PFSK-1 (cell line): ENCODE measurements around the gene CYP26B1.

Experiments
- FOXP2 ChIP-seq: optimal IDR thresholded peaks from 2 replicates; pipeline ENCODE3; 2011; ENCODE audit warnings: borderline replicate concordance, control low read depth, inconsistent platforms; ENCODE audit not compliant: insufficient read depth; ENCODE audit errors: extremely low read length, extremely low read depth
- POLR2AphosphoS5 ChIP-seq: IDR thresholded peaks from 2 replicates; pipeline ENCODE4 v1.6.1; 2012; ENCODE audit warnings: low read depth, mild to moderate bottlenecking, control low read depth, low read length, moderate library complexity
- REST ChIP-seq, 2 experiments: IDR thresholded peaks; 2 replicates each; pipeline versions ENCODE4 v1.6.1 to v1.8.0; 2011 to 2012; ENCODE audit warnings: low read depth in 2 of 2, low read length in 2 of 2, control low read depth in 1 of 2, inconsistent platforms in 1 of 2, mild to moderate bottlenecking in 1 of 2, moderate library complexity in 1 of 2; ENCODE audit not compliant: insufficient read depth in 1 of 2
- SIN3A ChIP-seq: IDR thresholded peaks from 2 replicates; pipeline ENCODE4 v1.6.1; 2012; ENCODE audit warnings: mild to moderate bottlenecking, low read length, moderate library complexity, borderline replicate concordance; ENCODE audit not compliant: insufficient read depth
- TAF1 ChIP-seq: IDR thresholded peaks from 2 replicates; pipeline ENCODE4 v1.6.1; 2012; ENCODE audit warnings: low read length, control low read depth, borderline replicate concordance; ENCODE audit not compliant: insufficient read depth

Gene CYP26B1

GRCh38 chr2:72183016-72183415 is 35.4 kb upstream of the CYP26B1 start:
- TF ChIP-seq POLR2AphosphoS5 (no peak), REST (IDR thresholded peaks at IDR 0.05; ENCODE audit: insufficient read depth in 1 of 2, low read depth in 2 of 2, low read length in 2 of 2) (no peak), SIN3A (no peak), TAF1 (no peak), FOXP2 (no peak)

- TF ChIP-seq REST (IDR thresholded peaks at IDR 0.05; ENCODE audit: insufficient read depth in 1 of 2, low read depth in 2 of 2, low read length in 2 of 2): no peak
- no peak for TF ChIP-seq TAF1
- TF ChIP-seq POLR2AphosphoS5: no peak
- no peak for TF ChIP-seq SIN3A
- TF ChIP-seq FOXP2: no peak
Measured at GRCh38 chr2:72182547-72182946, 34.9 kb upstream of the CYP26B1 start.

- TF ChIP-seq SIN3A (no peak), REST (IDR thresholded peaks at IDR 0.05; ENCODE audit: insufficient read depth in 1 of 2, low read depth in 2 of 2, low read length in 2 of 2) (no peak), FOXP2 (no peak), TAF1 (no peak), POLR2AphosphoS5 (no peak)
Measured at GRCh38 chr2:72181616-72182015, 34.0 kb upstream of the CYP26B1 start.

- TF ChIP-seq TAF1 (no peak), POLR2AphosphoS5 (no peak), REST (IDR thresholded peaks at IDR 0.05; ENCODE audit: insufficient read depth in 1 of 2, low read depth in 2 of 2, low read length in 2 of 2) (no peak), FOXP2 (no peak), SIN3A (no peak)
Measured at GRCh38 chr2:72180351-72180750, 32.7 kb upstream of the CYP26B1 start.

- TF ChIP-seq SIN3A: no peak
Measured at GRCh38 chr2:72178551-72178950, 30.9 kb upstream of the CYP26B1 start.
